ENCODE measurements around the gene SLC7A5.

DNA sequence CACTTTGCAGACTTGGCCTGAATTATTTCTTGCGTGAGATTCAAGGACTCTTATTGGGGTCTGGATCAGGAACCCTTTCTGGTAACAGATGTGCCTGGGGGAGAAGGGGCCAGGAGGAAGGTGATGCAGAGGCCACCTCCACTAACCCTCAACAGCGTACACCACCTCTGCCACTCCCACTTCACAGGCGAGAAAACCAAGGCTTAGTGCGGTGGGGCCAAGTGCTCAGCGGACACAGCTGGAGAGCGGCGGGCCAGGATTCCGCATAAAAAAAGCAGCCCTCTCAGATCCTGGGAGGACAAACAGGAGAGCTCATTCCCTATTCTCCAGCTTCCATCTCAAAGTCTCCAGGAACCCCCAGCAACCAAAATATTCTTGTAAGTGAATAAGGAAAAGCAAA is 51.4 kb downstream of the SLC7A5 start:
- TF ChIP-seq, protein P1, sequence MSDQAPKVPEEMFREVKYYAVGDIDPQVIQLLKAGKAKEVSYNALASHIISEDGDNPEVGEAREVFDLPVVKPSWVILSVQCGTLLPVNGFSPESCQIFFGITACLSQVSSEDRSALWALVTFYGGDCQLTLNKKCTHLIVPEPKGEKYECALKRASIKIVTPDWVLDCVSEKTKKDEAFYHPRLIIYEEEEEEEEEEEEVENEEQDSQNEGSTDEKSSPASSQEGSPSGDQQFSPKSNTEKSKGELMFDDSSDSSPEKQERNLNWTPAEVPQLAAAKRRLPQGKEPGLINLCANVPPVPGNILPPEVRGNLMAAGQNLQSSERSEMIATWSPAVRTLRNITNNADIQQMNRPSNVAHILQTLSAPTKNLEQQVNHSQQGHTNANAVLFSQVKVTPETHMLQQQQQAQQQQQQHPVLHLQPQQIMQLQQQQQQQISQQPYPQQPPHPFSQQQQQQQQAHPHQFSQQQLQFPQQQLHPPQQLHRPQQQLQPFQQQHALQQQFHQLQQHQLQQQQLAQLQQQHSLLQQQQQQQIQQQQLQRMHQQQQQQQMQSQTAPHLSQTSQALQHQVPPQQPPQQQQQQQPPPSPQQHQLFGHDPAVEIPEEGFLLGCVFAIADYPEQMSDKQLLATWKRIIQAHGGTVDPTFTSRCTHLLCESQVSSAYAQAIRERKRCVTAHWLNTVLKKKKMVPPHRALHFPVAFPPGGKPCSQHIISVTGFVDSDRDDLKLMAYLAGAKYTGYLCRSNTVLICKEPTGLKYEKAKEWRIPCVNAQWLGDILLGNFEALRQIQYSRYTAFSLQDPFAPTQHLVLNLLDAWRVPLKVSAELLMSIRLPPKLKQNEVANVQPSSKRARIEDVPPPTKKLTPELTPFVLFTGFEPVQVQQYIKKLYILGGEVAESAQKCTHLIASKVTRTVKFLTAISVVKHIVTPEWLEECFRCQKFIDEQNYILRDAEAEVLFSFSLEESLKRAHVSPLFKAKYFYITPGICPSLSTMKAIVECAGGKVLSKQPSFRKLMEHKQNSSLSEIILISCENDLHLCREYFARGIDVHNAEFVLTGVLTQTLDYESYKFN (CRISPR knock-in tag; conservative IDR thresholded peaks at IDR 0.05), result no peak
- TF ChIP-seq, protein P2, sequence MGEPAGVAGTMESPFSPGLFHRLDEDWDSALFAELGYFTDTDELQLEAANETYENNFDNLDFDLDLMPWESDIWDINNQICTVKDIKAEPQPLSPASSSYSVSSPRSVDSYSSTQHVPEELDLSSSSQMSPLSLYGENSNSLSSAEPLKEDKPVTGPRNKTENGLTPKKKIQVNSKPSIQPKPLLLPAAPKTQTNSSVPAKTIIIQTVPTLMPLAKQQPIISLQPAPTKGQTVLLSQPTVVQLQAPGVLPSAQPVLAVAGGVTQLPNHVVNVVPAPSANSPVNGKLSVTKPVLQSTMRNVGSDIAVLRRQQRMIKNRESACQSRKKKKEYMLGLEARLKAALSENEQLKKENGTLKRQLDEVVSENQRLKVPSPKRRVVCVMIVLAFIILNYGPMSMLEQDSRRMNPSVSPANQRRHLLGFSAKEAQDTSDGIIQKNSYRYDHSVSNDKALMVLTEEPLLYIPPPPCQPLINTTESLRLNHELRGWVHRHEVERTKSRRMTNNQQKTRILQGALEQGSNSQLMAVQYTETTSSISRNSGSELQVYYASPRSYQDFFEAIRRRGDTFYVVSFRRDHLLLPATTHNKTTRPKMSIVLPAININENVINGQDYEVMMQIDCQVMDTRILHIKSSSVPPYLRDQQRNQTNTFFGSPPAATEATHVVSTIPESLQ (CRISPR knock-in tag; conservative IDR thresholded peaks at IDR 0.05), result no peak
- TF ChIP-seq EZH2 (conservative IDR thresholded peaks at IDR 0.05; ENCODE audit: low read depth, low read length) (no peak), FOSL2 (CRISPR knock-in tag; IDR thresholded peaks at IDR 0.05) (no peak), HDAC6 (IDR thresholded peaks at IDR 0.05; ENCODE audit: low read depth, low read length) (no peak), NFYB (CRISPR knock-in tag; IDR thresholded peaks at IDR 0.05) (no peak), ZNF282 (IDR thresholded peaks at IDR 0.05; ENCODE audit: partially characterized antibody) (no peak)
- TF ChIP-seq, protein P3, sequence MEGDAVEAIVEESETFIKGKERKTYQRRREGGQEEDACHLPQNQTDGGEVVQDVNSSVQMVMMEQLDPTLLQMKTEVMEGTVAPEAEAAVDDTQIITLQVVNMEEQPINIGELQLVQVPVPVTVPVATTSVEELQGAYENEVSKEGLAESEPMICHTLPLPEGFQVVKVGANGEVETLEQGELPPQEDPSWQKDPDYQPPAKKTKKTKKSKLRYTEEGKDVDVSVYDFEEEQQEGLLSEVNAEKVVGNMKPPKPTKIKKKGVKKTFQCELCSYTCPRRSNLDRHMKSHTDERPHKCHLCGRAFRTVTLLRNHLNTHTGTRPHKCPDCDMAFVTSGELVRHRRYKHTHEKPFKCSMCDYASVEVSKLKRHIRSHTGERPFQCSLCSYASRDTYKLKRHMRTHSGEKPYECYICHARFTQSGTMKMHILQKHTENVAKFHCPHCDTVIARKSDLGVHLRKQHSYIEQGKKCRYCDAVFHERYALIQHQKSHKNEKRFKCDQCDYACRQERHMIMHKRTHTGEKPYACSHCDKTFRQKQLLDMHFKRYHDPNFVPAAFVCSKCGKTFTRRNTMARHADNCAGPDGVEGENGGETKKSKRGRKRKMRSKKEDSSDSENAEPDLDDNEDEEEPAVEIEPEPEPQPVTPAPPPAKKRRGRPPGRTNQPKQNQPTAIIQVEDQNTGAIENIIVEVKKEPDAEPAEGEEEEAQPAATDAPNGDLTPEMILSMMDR (CRISPR knock-in tag; IDR thresholded peaks at IDR 0.05), result no peak
- TF ChIP-seq, protein P4, sequence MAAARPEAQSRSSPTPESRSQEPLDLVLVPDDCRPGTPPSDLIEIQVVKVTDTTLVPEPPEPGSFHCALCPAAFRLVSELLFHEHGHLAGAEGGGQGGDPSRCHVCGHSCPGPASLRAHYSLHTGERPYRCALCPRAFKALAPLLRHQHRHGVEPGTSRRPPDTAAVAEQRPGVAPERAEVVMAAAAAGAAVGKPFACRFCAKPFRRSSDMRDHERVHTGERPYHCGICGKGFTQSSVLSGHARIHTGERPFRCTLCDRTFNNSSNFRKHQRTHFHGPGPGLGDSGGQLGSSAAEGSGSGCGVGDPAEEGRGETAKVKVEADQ (CRISPR knock-in tag; IDR thresholded peaks at IDR 0.05; ENCODE audit: borderline replicate concordance), result no peak
- TF ChIP-seq, protein P5, sequence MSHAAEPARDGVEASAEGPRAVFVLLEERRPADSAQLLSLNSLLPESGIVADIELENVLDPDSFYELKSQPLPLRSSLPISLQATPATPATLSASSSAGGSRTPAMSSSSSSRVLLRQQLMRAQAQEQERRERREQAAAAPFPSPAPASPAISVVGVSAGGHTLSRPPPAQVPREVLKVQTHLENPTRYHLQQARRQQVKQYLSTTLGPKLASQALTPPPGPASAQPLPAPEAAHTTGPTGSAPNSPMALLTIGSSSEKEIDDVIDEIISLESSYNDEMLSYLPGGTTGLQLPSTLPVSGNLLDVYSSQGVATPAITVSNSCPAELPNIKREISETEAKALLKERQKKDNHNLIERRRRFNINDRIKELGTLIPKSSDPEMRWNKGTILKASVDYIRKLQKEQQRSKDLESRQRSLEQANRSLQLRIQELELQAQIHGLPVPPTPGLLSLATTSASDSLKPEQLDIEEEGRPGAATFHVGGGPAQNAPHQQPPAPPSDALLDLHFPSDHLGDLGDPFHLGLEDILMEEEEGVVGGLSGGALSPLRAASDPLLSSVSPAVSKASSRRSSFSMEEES (CRISPR knock-in tag; IDR thresholded peaks at IDR 0.05), result no peak
